Activated T-cell treated with anti-CD3 and anti-CD28 coated beads, Interleukin-2, amount 50 U/mL, for 4 hours (primary cell): ENCODE results near the gene CLDN34. TPM values are rescaled to one million over a fixed set of nuclear protein-coding genes. Genes with fewer than 3 reads are reported as not detected.
A peak's percentile ranks its signal among the peaks of the same experiment; 100 is the strongest.

Source experiments
- ATAC-seq, 2 donors: fragments of 200-7000 bp; cut with Tn5 transposase; one replicate each; pipeline ENCODE4 v1.10.0; 2021
- DNase-seq: peaks from one replicate; pipeline ENCODE4 v3.0.0-alpha.2; 2020
- H3K27me3 Mint-ChIP-seq: one replicate; pipeline ENCODE4 v1.8.0; 2021; ENCODE audit warnings: low read depth, mixed read lengths
- H3K36me3 Mint-ChIP-seq: one replicate; pipeline ENCODE4 v1.8.0; 2022; ENCODE audit warnings: mixed read lengths; ENCODE audit not compliant: insufficient read depth
- H3K4me1 Mint-ChIP-seq: one replicate; pipeline ENCODE4 v1.8.0; 2021; ENCODE audit warnings: low read depth, mixed read lengths
- H3K4me3 Mint-ChIP-seq: one replicate; pipeline ENCODE4 v1.8.0; 2021; ENCODE audit warnings: mild to moderate bottlenecking, moderate library complexity, mixed read lengths
- H3K9me3 Mint-ChIP-seq: one replicate; pipeline ENCODE4 v1.8.0; 2021; ENCODE audit warnings: mixed read lengths
- total RNA-seq, 3 donors: library from RNA; stranded (reverse); gene quantifications; one replicate each; pipeline ENCODE4 v1.2.1, GENCODE V29; 2021

The CLDN34 gene
- total RNA-seq, 3 donors from 2014 or later, result not detected

GRCh38 chrX:9997041-9997440, 29.9 kb downstream of the CLDN34 start:
- no peaks in the 10 kb centered on the region for H3K9me3 Mint-ChIP-seq
- no peaks in the 10 kb centered on the region for H3K27me3 Mint-ChIP-seq
- DNase-seq, result no peak
- H3K36me3 Mint-ChIP-seq, result no peaks in the 10 kb centered on the region
- H3K4me3 Mint-ChIP-seq, result no peak overlapping the region
- ATAC-seq, result no peak
- H3K4me1 Mint-ChIP-seq, result peaks cover 6% of the 10 kb centered on the region

DNA sequence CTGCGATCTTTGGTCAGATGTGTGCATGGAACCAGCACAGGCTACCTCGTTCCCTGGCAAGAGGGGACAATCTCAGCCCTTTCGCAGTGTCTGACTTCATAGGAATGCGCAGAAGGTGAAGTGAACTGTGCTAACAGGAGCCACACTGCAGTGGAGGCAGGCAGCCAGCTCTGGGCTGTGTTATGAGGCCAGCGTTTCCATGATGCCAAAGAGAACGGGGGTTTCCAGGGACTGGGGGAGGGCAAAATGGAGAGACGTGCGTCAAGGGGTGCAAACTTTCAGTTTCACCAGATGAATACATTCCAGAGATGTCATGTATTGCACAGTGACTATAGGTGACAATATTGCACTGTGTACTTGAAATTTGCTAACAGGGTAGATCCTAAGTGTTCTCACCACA, 30.4 kb downstream of the CLDN34 start:
- no peaks in the 10 kb centered on the region for H3K9me3 Mint-ChIP-seq
- no peaks in the 10 kb centered on the region for H3K36me3 Mint-ChIP-seq
- H3K27me3 Mint-ChIP-seq, result no peaks in the 10 kb centered on the region
- no peak overlapping the region for H3K4me3 Mint-ChIP-seq
- ATAC-seq (peak; percentile 94 to 95), DNase-seq (peak; percentile 27)
- H3K4me1 Mint-ChIP-seq, result peaks cover 6% of the 10 kb centered on the region

- no peak for DNase-seq
- Mint-ChIP-seq H3K27me3 (no peaks in the 10 kb centered on the region), H3K9me3 (no peaks in the 10 kb centered on the region), H3K4me3 (no peak overlapping the region), H3K36me3 (no peaks in the 10 kb centered on the region), H3K4me1 (peaks cover 17% of the 10 kb centered on the region)
- ATAC-seq, result no peak
Observed at GRCh38 chrX:10001496-10001895, 34.3 kb downstream of the CLDN34 start.

DNA sequence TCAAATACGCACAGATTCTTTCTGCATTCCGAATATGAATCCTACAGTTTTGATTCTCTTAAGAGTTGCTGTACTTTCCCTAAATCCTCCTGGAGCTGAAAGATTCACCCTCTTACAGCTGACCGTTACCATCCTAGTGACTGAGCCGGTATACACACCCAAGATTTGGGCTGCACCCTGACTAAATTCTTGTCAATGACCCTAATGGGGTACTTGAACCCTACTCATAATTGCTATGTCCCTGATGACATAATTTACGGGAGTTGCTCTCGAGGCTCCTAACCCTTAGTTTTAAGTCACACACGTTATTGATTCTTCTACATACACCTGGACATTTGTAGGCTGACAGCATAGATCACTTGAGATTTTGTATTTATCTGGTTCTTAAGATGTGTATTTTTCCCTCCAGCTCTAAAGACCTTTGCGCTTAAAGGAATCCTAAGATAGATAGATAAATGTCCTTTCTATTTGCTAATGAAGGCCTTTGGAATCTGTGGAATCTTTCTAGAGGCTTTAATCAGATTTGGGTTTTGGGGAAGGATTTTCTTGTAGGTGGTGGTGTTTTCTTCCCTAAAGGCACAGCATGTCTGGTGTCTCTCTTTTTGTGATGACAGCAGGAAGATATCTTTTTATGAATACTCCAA, 37.8 kb downstream of the CLDN34 start:
- no peak for ATAC-seq
- no peaks in the 10 kb centered on the region for H3K36me3 Mint-ChIP-seq
- H3K4me3 Mint-ChIP-seq, result no peak overlapping the region

DNA sequence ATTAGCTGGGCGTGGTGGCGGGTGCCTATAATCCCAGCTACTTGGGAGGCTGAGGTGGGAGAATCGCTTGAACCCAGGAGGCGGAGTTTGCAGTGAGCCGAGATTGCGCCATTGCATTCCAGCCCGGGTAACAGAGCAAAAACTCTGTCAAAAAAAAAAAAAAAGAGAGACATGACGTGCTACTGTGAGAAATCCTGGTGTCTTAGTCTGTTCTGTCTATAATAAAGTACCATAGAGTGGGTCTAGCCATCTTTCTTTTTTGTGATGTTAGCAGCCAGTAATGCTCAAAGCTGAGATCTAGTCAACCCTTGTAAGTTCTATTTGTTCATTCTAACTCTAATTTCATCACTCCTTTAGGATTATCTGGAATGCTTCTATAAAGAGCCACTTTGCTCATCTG, 38.9 kb downstream of the CLDN34 start:
- no peaks in the 10 kb centered on the region for H3K27me3 Mint-ChIP-seq
- H3K9me3 Mint-ChIP-seq, result no peaks in the 10 kb centered on the region
- peaks cover 19% of the 10 kb centered on the region for H3K4me1 Mint-ChIP-seq
- DNase-seq (no peak), ATAC-seq (no peak)
- H3K4me3 Mint-ChIP-seq, result no peak overlapping the region
- H3K36me3 Mint-ChIP-seq, result no peaks in the 10 kb centered on the region

More for the DNA sequence above, 37.8 kb downstream of the CLDN34 start:
- Mint-ChIP-seq H3K9me3 (no peaks in the 10 kb centered on the region), H3K4me1 (peaks cover 12% of the 10 kb centered on the region), H3K27me3 (no peaks in the 10 kb centered on the region)
- DNase-seq, result no peak

DNA sequence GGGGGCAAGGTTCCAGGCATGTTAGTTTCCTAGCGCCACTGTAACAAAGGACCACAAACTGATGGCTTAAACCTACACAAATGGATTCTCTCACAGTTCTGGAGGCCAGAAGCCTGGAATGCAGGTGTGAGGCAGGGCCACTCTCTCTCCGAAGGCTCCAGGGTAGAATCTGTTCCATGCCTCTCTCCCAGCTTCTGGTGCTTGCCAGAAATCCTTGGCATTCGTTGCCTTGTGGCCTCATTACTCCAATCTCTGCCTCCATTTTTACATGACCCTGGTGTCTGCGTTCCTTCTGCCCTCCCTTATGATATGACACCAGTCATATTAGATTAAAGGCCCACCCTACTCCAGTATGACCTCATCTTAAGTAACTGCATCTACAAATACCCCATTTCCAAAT, 39.6 kb downstream of the CLDN34 start:
- H3K27me3 Mint-ChIP-seq, result no peaks in the 10 kb centered on the region
- no peaks in the 10 kb centered on the region for H3K36me3 Mint-ChIP-seq
- DNase-seq (no peak), ATAC-seq (no peak)
- no peak overlapping the region for H3K4me3 Mint-ChIP-seq
- peaks cover 26% of the 10 kb centered on the region for H3K4me1 Mint-ChIP-seq
- no peaks in the 10 kb centered on the region for H3K9me3 Mint-ChIP-seq

DNA sequence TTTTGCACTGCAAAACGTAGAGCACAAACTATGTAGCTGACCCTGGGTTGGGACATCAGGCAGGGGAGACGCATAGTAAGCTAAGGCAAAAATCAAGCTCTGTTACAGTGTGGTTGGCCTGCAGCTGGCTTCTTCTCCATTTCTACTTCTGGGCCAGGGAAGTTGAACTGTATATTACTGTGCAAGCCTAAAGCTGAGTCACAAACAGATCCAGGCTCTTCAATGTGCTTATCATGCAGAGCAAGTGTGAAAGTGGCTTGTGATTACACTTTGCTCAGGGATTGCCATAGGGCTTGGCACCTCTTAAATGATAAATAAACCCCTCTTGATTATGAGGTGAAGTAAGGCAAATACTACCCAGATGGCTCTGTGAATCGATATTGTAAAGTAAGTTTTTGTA, 40.5 kb downstream of the CLDN34 start:
- no peak for ATAC-seq
- no peaks in the 10 kb centered on the region for H3K9me3 Mint-ChIP-seq
- H3K4me1 Mint-ChIP-seq, result peaks cover 34% of the 10 kb centered on the region
- H3K4me3 Mint-ChIP-seq, result no peak overlapping the region
- no peak for DNase-seq
- H3K36me3 Mint-ChIP-seq, result no peaks in the 10 kb centered on the region
- H3K27me3 Mint-ChIP-seq, result no peaks in the 10 kb centered on the region

DNA sequence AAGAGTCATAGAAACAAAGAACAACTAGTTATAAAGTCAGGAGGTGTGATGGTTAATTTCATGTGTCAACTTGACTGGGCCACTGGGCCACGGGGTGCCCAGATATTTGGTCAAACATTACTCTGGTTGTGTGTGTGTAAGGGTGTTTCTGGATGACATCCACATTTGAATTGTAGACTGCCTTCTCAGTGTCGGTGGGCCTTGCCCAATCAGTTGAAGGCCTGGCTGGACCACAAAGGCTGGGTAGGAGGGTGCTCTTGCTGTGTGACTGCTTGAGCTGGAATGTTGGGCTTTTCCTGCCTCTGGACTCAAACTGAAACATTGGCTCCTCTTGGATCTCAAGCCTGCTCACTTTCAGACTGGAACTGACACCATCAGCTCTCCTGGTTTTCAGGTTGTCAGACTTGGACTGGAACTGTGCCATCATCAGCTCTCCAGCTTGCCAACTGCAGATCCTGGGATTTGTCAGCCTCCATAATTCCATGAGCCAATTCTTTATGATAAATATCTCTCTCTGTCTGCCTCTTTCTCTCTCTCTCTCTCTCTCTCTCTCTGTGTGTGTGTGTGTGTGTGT, 41.4 kb downstream of the CLDN34 start:
- H3K9me3 Mint-ChIP-seq, result no peaks in the 10 kb centered on the region
- peaks cover 37% of the 10 kb centered on the region for H3K4me1 Mint-ChIP-seq
- DNase-seq (no peak), ATAC-seq (no peak)
- H3K4me3 Mint-ChIP-seq, result no peak overlapping the region
- no peaks in the 10 kb centered on the region for H3K36me3 Mint-ChIP-seq
- no peaks in the 10 kb centered on the region for H3K27me3 Mint-ChIP-seq

DNA sequence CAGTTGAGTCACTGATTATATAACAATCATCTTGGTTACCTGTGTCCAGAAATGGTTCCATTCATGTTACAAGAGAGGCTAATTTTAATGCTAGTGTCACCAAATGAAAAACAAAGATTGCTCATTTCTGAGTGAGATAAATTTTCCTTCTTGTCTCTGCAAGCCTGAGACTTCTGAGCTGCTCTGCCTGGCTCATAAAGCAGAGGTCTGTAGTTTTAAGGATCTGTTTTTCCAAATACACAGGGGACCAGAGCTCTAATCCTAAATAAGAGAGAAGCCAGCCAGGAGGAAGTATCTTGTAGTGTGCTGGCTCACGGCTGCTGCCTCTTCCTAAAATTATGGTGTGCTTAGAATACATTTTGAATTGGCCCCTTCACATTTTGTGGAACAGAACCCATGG, 42.6 kb downstream of the CLDN34 start:
- peaks cover 35% of the 10 kb centered on the region for H3K4me1 Mint-ChIP-seq
- H3K9me3 Mint-ChIP-seq, result no peaks in the 10 kb centered on the region
- H3K36me3 Mint-ChIP-seq, result no peaks in the 10 kb centered on the region
- H3K4me3 Mint-ChIP-seq, result no peak overlapping the region
- no peaks in the 10 kb centered on the region for H3K27me3 Mint-ChIP-seq
- DNase-seq (no peak), ATAC-seq (no peak)

- Mint-ChIP-seq H3K4me1 (peaks cover 33% of the 10 kb centered on the region), H3K27me3 (no peaks in the 10 kb centered on the region), H3K9me3 (no peaks in the 10 kb centered on the region), H3K36me3 (no peaks in the 10 kb centered on the region), H3K4me3 (peak overlapping the region; percentile 26)
- DNase-seq (no peak), ATAC-seq (no peak)
Observed at GRCh38 chrX:10010686-10011085, 43.5 kb downstream of the CLDN34 start.

DNA sequence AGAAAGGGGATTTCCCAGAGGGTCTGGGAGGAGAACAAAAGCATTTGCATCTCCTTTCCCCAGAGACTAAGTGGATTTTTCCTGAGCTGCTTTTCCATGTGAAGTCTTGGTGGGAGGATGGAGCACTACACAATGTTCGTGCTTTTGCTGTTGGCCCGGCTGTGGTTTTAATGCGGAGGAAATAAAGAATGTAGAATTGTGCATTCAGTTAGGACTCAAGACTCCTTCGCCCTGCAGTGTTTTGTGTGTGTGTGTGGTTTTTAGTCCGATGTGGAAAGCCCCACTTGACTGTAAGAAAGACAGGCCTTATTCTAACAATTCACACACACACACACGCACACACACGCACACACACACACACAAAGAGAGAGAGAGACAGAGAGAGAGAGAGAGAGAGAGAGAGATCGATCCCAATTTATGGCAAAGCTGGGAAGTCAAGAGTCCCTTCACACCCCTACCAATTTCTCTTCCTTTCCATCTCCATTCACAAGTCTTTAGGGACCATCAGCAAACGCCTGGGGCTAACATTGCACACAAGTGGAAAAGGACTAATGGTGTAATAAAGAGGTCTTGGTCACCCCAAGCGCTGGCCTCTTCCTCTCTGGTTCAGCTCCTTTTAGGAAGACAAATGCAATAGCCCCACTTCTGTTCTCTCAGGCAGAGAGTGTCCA, 44.2 kb downstream of the CLDN34 start:
- no peak for DNase-seq
- Mint-ChIP-seq H3K9me3 (no peaks in the 10 kb centered on the region), H3K4me1 (peaks cover 33% of the 10 kb centered on the region), H3K27me3 (no peaks in the 10 kb centered on the region), H3K4me3 (peak overlapping the region; percentile 26), H3K36me3 (no peaks in the 10 kb centered on the region)
- ATAC-seq, result no peak

DNA sequence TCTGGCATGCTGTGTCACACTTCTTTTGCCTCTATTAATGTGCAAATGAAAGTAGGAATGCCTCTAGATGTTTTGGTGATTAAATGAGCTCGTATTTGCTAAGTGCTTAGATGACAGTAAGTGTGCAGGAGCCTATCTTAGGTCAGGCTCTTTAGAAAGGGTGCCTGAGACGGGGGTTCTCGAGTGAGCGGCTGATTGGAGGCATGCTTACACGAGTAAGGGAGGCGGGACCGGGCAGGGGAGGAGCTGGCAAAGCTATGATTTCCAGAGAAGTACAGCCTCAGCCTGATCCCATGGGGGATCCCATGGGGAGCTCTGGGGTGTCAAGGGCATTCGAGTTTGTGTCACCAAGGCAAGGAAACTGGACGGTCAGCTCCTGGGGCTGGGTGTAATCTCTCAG, 44.8 kb downstream of the CLDN34 start:
- DNase-seq (no peak), ATAC-seq (no peak)
- H3K36me3 Mint-ChIP-seq, result no peaks in the 10 kb centered on the region
- no peaks in the 10 kb centered on the region for H3K27me3 Mint-ChIP-seq
- no peak overlapping the region for H3K4me3 Mint-ChIP-seq
- peaks cover 35% of the 10 kb centered on the region for H3K4me1 Mint-ChIP-seq
- H3K9me3 Mint-ChIP-seq, result no peaks in the 10 kb centered on the region

DNA sequence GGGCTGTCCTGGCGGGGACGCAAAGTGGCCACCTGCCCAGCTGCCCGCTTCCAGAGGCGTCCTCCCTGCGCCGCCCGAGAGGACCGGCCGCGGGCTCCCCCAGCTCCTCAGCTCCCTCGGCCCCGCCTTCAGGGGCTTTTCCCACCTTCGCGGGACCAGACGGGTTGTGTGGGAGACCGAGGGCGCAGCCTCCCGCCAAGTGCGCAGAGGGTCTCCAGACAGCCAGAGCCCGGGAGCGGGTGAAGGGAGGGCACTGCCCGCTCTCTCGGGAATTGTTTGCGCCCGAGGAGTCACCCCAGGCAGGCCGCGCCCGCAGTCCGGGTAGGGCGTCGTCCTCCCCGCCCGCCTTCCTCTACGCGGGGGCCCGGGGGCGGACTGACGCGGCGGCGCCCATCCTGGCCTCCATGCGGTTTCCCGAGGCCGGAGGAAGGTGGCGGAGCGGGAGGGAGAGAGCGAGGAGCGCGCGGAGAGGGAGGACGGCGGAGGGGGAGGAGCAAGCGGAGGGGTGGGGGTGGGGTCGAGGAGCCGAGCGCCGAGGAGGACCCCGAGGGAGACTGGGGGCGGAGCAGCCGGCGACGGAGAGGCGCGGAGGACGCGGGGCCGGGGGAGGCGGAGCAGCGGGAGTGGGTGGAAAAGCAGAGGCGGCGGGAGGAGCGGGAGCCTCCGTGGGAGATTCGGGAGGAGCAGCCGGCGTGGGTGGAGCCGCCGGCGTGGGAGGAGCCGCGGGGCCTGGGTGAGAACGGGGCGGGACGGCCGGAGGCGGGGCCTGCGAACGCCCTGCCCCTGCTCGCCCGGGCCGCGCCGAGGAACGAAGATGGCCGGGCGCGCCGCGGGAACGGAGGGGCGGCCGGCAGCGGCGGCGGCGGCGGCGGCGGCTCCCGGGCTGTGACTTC, 47.5 kb downstream of the CLDN34 start:
- no peaks in the 10 kb centered on the region for H3K9me3 Mint-ChIP-seq
- ATAC-seq (peak; percentile 87 to 89), DNase-seq (peak; percentile 73)
- peak overlapping the region; percentile 69 for H3K4me3 Mint-ChIP-seq
- H3K27me3 Mint-ChIP-seq, result no peaks in the 10 kb centered on the region
- H3K4me1 Mint-ChIP-seq, result peaks cover 45% of the 10 kb centered on the region
- no peaks in the 10 kb centered on the region for H3K36me3 Mint-ChIP-seq

DNA sequence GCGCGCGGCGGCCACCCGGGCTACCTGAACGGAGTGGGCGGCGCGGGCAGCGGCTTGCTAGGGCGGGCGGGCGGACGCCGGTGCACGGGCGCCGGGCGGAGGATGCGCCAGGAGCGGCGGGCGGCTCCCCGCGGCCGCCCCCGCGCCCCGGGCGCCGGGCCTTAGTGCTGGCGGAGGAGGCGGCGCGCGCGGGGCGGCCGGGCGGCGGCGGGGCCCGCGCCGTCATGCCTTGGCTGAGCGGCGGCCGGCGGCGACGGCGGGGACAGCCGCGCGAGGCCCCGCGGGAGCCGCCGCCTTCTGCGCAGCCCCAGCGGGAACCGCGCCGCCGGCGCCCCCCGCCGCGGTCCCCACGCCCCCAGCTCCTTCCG, 48.2 kb downstream of the CLDN34 start:
- H3K4me3 Mint-ChIP-seq, result no peak overlapping the region
- H3K4me1 Mint-ChIP-seq, result peaks cover 44% of the 10 kb centered on the region
- H3K27me3 Mint-ChIP-seq, result no peaks in the 10 kb centered on the region
- no peaks in the 10 kb centered on the region for H3K9me3 Mint-ChIP-seq
- no peaks in the 10 kb centered on the region for H3K36me3 Mint-ChIP-seq
- DNase-seq (no peak), ATAC-seq (peak; percentile 30 to 47)
